B cell (primary cell): Measurements from ENCODE around the gene ZDHHC22. TPM values are rescaled to one million over a fixed set of nuclear protein-coding genes. Genes with fewer than 3 reads are reported as not detected.

Experiments used
- ATAC-seq: fragments of 200-7000 bp; cut with Tn5 transposase; one replicate; pipeline ENCODE4 v1.10.0; 2021; ENCODE audit warnings: low read depth, mild to moderate bottlenecking, moderate number of reproducible peaks, moderate library complexity
- CTCF ChIA-PET: fragments of 350-600 bp; sonication (Branson Sonifier 250); formaldehyde crosslinking; loops from one replicate; lab custom pipeline; 2021; ENCODE audit warnings: antibody characterized with exemption, inconsistent platforms; lab: Charles Lee
- POLR2A ChIA-PET: fragments of 350-600 bp; sonication (Branson Sonifier 250); formaldehyde crosslinking; loops from one replicate; lab custom pipeline; 2021; ENCODE audit warnings: antibody characterized with exemption; lab: Charles Lee
- DNase-seq: peaks from one replicate; pipeline ENCODE4 v3.0.0; 2013
- H2AFZ ChIP-seq: 2 replicates; pipeline ENCODE4 v1.6.1; 2012; ENCODE audit warnings: mild to moderate bottlenecking, low read depth, low read length; ENCODE audit not compliant: insufficient read depth, poor library complexity, severe bottlenecking
- H3K27ac ChIP-seq, 2 donors: 1 replicate in 1 of 2; 2 replicates in 1 of 2; pipeline ENCODE4 v1.5.1; 2012 to 2013; ENCODE audit warnings: low read length in 2 of 2, mild to moderate bottlenecking in 2 of 2, moderate library complexity in 1 of 2
- H3K27me3 ChIP-seq, 4 experiments: fragments of 200-600 bp in 1 of 4; sonication (generic) in 1 of 4; replicated peaks in 1 of 4; 1 replicate in 2 of 4; 2 replicates in 2 of 4; pipeline versions ENCODE4 v1.6.1 to v1.7.0; 2013 to 2016; ENCODE audit warnings: low read length in 3 of 4, mild to moderate bottlenecking in 2 of 4, mixed read lengths in 1 of 4, moderate library complexity in 1 of 4; ENCODE audit not compliant: insufficient read depth in 4 of 4, control insufficient read depth in 3 of 4; ENCODE audit errors: control extremely low read depth in 1 of 4
- H3K36me3 ChIP-seq, 2 experiments: replicated peaks in 1 of 2; 1 replicate in 1 of 2; 2 replicates in 1 of 2; pipeline versions ENCODE4 v1.6.1 to v1.7.1; 2013; ENCODE audit warnings: low read length in 1 of 2; ENCODE audit not compliant: insufficient read depth in 2 of 2, control insufficient read depth in 1 of 2; ENCODE audit errors: control extremely low read depth in 1 of 2, extremely low read depth in 1 of 2
- H3K4me1 ChIP-seq, 2 donors: fragments of 200-600 bp in 1 of 2; sonication (generic) in 1 of 2; 1 replicate in 1 of 2; 2 replicates in 1 of 2; pipeline versions ENCODE4 v1.5.1 to v1.6.1; 2013 to 2017; ENCODE audit warnings: low read length in 2 of 2; ENCODE audit not compliant: control insufficient read depth in 2 of 2, insufficient read depth in 2 of 2
- H3K4me2 ChIP-seq: replicated peaks from 2 replicates; pipeline ENCODE3; 2012; ENCODE audit warnings: mild to moderate bottlenecking, low read depth, low read length; ENCODE audit not compliant: poor library complexity, severe bottlenecking
- H3K4me3 ChIP-seq, 5 experiments: fragments of 200-600 bp in 1 of 5; sonication (generic) in 1 of 5; 1 replicate in 3 of 5; 2 replicates in 2 of 5; pipeline versions ENCODE4 v1.5.1 to v1.7.0; 2011 to 2016; ENCODE audit warnings: low read length in 4 of 5, mild to moderate bottlenecking in 4 of 5, low read depth in 2 of 5, control low read depth in 1 of 5, moderate library complexity in 1 of 5; ENCODE audit not compliant: insufficient read depth in 1 of 5; ENCODE audit errors: control extremely low read depth in 1 of 5, extremely low read depth in 1 of 5
- H3K79me2 ChIP-seq: fragments of 200-600 bp; sonication (generic); one replicate; pipeline ENCODE4 v1.6.0; 2016; ENCODE audit warnings: low read length; ENCODE audit not compliant: control insufficient read depth, insufficient read depth
- H3K9ac ChIP-seq: fragments of 200-600 bp; sonication (generic); 2 replicates; pipeline ENCODE4 v1.6.1; 2017; ENCODE audit warnings: mild to moderate bottlenecking, low read length, moderate library complexity
- H3K9me3 ChIP-seq, 3 donors: one replicate each; pipeline versions ENCODE4 v1.6.1 to v1.7.1; 2013; ENCODE audit warnings: low read length in 2 of 3; ENCODE audit not compliant: control insufficient read depth in 2 of 3, insufficient read depth in 1 of 3; ENCODE audit errors: control extremely low read depth in 1 of 3
- H4K20me1 ChIP-seq: 2 replicates; pipeline ENCODE4 v1.6.0; 2012; ENCODE audit warnings: mild to moderate bottlenecking, low read length; ENCODE audit not compliant: insufficient read depth, control insufficient read depth, poor library complexity, severe bottlenecking
- H3K27ac Mint-ChIP-seq: one replicate; pipeline ENCODE4 v1.8.0; 2021; ENCODE audit warnings: mixed read lengths
- H3K27me3 Mint-ChIP-seq: one replicate; pipeline ENCODE4 v1.8.0; 2021; ENCODE audit warnings: mixed read lengths
- H3K4me1 Mint-ChIP-seq: one replicate; pipeline ENCODE4 v1.8.0; 2021; ENCODE audit warnings: mixed read lengths
- H3K4me3 Mint-ChIP-seq: one replicate; pipeline ENCODE4 v1.8.0; 2021; ENCODE audit warnings: mixed read lengths
- H3K9me3 Mint-ChIP-seq: one replicate; pipeline ENCODE4 v1.8.0; 2022; ENCODE audit warnings: mixed read lengths; ENCODE audit not compliant: insufficient read depth
- EZH2 ChIP-seq: IDR thresholded peaks from 2 replicates; pipeline ENCODE4 v1.6.1; 2012; ENCODE audit warnings: borderline replicate concordance, low read depth, mild to moderate bottlenecking, moderate library complexity, low read length; ENCODE audit not compliant: insufficient read depth, poor library complexity, severe bottlenecking
- WGBS: methylation state at CpG from one replicate; pipeline ENCODE4 v1.1.5; 2013; ENCODE audit warnings: missing lambda C conversion rate; ENCODE audit not compliant: insufficient coverage; 5-methylcytosine and 5-hydroxymethylcytosine counted together
- intact Hi-C: fragments of 100-400 bp; cut with micrococcal nuclease; formaldehyde crosslinking; loops from one replicate; pipeline ENCODE4 v1.10.0; 2022
- polyA plus RNA-seq: library from polyadenylated mRNA; depleted of rRNA; stranded (reverse); fragments of >200 nt; gene quantifications from 2 replicates; pipeline ENCODE4 v1.2.3, GENCODE V29; 2012
- total RNA-seq, 2 donors: library from RNA; stranded (reverse); fragments of 120-200 nt in 1 of 2; gene quantifications; 1 replicate in 1 of 2; 2 replicates in 1 of 2; pipeline versions ENCODE4 v1.2.3 to v1.2.4, GENCODE V29; 2013 to 2022
- TF ChIP-seq, protein P1 (sequence below): fragments of 200-600 bp; IDR thresholded peaks from one replicate; pipeline ENCODE4 v1.8.0; 2022; ENCODE audit warnings: antibody characterized with exemption, mild to moderate bottlenecking

The ZDHHC22 gene
- total and polyA plus RNA-seq, 2 donors (not counting 1 experiment from before 2014, with no cell fraction given), result not detected

DNA sequence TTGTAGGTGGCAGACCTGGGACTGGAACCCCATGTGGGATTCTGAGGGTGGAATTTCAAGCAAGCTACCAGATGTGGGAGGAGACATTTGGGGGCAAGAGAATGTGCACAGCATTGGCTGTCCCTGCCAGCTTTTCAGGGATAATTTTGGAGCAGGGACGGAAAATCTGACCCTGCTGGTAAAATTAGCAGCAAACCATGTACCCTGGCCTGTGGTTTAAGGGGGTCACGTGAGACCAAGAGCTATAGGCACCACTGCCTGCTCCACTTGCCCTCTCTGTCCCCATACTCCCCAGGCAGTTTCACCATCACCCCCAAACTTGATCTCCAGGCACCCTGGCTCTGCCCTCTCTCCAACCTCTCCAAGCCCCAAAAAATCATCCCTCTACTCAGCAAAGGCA lies 13.5 kb upstream of the ZDHHC22 start:
- no peak overlapping the region for H3K4me2 ChIP-seq
- intact Hi-C loops, result no loop called here

DNA sequence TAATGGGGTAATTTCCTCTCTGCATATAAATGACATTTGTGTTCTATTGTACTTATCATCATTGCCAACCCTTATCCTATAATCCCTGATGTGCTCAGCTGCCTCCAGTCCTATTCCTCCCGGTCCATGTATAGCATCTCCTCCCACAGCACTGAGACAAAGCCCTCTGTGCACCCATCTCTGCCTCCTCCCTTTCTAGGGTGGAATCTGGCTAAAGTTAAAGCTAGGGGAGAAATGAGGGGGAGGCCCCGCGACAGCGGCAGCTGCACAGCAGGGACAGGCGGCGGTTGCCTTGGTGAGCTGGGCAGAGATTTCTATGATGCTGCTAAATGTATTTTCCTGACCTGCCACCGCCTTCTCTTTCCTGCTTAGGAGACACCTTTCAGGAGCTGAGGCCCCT lies 12.8 kb upstream of the ZDHHC22 start:
- Histone ChIP-seq H3K27ac (no peak overlapping the region), H3K4me1 (no peaks in the 10 kb centered on the region), H3K4me3 (no peak overlapping the region), H3K79me2 (no peaks in the 10 kb centered on the region), H3K36me3 (no peaks in the 10 kb centered on the region), H3K9ac (no peak overlapping the region), H3K27me3 (peaks cover 0 to 40% (median 3%) of the 10 kb centered on the region in 4 experiments), H3K9me3 (peaks cover 0 to 3% (median 0%) of the 10 kb centered on the region in 3 donors), H3K4me2 (no peak overlapping the region), H2AFZ (no peak overlapping the region), H4K20me1 (no peaks in the 10 kb centered on the region)
- intact Hi-C loops, result no loop called here
- Mint-ChIP-seq H3K27ac (no peak overlapping the region), H3K27me3 (peaks cover 47% of the 10 kb centered on the region), H3K4me3 (no peak overlapping the region), H3K4me1 (no peaks in the 10 kb centered on the region), H3K9me3 (no peaks in the 10 kb centered on the region)
- WGBS, result 74% methylated on average over 3 of the region's 7 CpGs
- TF ChIP-seq EZH2, result no peak
- TF ChIP-seq, protein P1, sequence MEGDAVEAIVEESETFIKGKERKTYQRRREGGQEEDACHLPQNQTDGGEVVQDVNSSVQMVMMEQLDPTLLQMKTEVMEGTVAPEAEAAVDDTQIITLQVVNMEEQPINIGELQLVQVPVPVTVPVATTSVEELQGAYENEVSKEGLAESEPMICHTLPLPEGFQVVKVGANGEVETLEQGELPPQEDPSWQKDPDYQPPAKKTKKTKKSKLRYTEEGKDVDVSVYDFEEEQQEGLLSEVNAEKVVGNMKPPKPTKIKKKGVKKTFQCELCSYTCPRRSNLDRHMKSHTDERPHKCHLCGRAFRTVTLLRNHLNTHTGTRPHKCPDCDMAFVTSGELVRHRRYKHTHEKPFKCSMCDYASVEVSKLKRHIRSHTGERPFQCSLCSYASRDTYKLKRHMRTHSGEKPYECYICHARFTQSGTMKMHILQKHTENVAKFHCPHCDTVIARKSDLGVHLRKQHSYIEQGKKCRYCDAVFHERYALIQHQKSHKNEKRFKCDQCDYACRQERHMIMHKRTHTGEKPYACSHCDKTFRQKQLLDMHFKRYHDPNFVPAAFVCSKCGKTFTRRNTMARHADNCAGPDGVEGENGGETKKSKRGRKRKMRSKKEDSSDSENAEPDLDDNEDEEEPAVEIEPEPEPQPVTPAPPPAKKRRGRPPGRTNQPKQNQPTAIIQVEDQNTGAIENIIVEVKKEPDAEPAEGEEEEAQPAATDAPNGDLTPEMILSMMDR, result no peak
- ChIA-PET POLR2A (interaction anchor here (1.3 kb wide), 1 partner anchor 162 kb away, joined by 3 read pairs; no protein-coding TSS in a partner anchor), CTCF (interaction anchor here (7.7 kb wide), 1 partner anchor 160 kb away, joined by 108 read pairs; no protein-coding TSS in a partner anchor)
- ATAC-seq (no peak), DNase-seq (no peak)

More for the DNA sequence above, 13.5 kb upstream of the ZDHHC22 start:
- no peak overlapping the region for H3K27ac Mint-ChIP-seq
- Histone ChIP-seq H3K27me3 (peaks cover 0 to 40% (median 3%) of the 10 kb centered on the region in 4 experiments), H2AFZ (no peak overlapping the region), H3K4me1 (no peaks in the 10 kb centered on the region), H3K27ac (no peak overlapping the region), H4K20me1 (no peaks in the 10 kb centered on the region), H3K36me3 (no peaks in the 10 kb centered on the region), H3K4me3 (no peak overlapping the region), H3K9me3 (peaks cover 0 to 3% (median 0%) of the 10 kb centered on the region in 3 donors), H3K79me2 (no peaks in the 10 kb centered on the region), H3K9ac (no peak overlapping the region)
- no peak for DNase-seq
- no peak overlapping the region for H3K4me3 Mint-ChIP-seq
- H3K4me1 Mint-ChIP-seq, result no peaks in the 10 kb centered on the region
- ATAC-seq, result no peak
- POLR2A ChIA-PET, result no interaction called here
- WGBS, result 76% methylated on average over 2 of the region's 2 CpGs
- peaks cover 45% of the 10 kb centered on the region for H3K27me3 Mint-ChIP-seq
- CTCF ChIA-PET, result interaction anchor here (7.7 kb wide), 1 partner anchor 159 kb away, joined by 108 read pairs; no protein-coding TSS in a partner anchor
- no peaks in the 10 kb centered on the region for H3K9me3 Mint-ChIP-seq
- TF ChIP-seq, protein P1, result no peak
- TF ChIP-seq EZH2, result no peak
